HEK293 (cell line): Measurements from ENCODE around the gene CCNDBP1.
"Not testable (repeated sequence)": the region's sequence is repeated elsewhere in the genome, so short reads cannot be mapped to it uniquely, and the experiment has no call there.

Experiments used
- CTCF ChIA-PET: fragments of 350-600 bp; formaldehyde crosslinking; extraction: SDS; loops from one replicate; lab custom pipeline; 2021; ENCODE audit warnings: antibody characterized with exemption; lab: Yijun Ruan, JAX
- POLR2A ChIA-PET: fragments of 300-600 bp; formaldehyde crosslinking; extraction: SDS; loops from one replicate; lab custom pipeline; 2020; ENCODE audit warnings: antibody characterized with exemption, inconsistent platforms; lab: Yijun Ruan, JAX
- H3K27ac ChIP-seq: fragments of 200-500 bp; sonication (Bioruptor generic); 2 replicates; pipeline ENCODE4 v1.5.1; 2014; ENCODE audit warnings: low read depth, low read length, control low read depth, inconsistent platforms; ENCODE audit errors: extremely low read depth
- H3K36me3 ChIP-seq, 2 experiments: fragments of 200-500 bp in 1 of 2; sonication (Bioruptor generic) in 1 of 2; 1 replicate in 1 of 2; 2 replicates in 1 of 2; pipeline ENCODE4 v1.5.1; 2014 to 2017; ENCODE audit warnings: inconsistent platforms in 2 of 2, low read length in 2 of 2; ENCODE audit not compliant: control insufficient read depth in 2 of 2, insufficient read depth in 1 of 2
- H3K4me1 ChIP-seq: fragments of 200-500 bp; sonication (Bioruptor generic); 2 replicates; pipeline ENCODE4 v1.5.1; 2014; ENCODE audit warnings: mild to moderate bottlenecking, low read length, inconsistent platforms; ENCODE audit not compliant: control insufficient read depth, insufficient read depth
- H3K4me3 ChIP-seq: 2 replicates; pipeline ENCODE4 v1.5.1; 2011; ENCODE audit warnings: low read depth, mild to moderate bottlenecking, control low read depth, low read length, moderate library complexity
- H3K9me3 ChIP-seq: fragments of 200-500 bp; sonication (Bioruptor generic); 2 replicates; pipeline ENCODE4 v1.5.1; 2014; ENCODE audit warnings: low read depth, low read length, inconsistent platforms; ENCODE audit not compliant: control insufficient read depth, insufficient read depth
- GLI2 ChIP-seq: fragments of 450-650 bp; formaldehyde crosslinking; IDR thresholded peaks from 2 replicates; pipeline ENCODE4; 2017; ENCODE audit warnings: missing biosample characterization, missing genetic modification characterization, low read depth, borderline replicate concordance
- KLF8 ChIP-seq: fragments of 450-650 bp; formaldehyde crosslinking; IDR thresholded peaks from 2 replicates; pipeline ENCODE4 v1.5.1; 2016; ENCODE audit warnings: missing biosample characterization, missing genetic modification characterization
- MZF1 ChIP-seq: fragments of 450-650 bp; formaldehyde crosslinking; IDR thresholded peaks from 2 replicates; pipeline ENCODE4 v1.5.1; 2017; ENCODE audit warnings: missing biosample characterization, missing genetic modification characterization, borderline replicate concordance
- OSR2 ChIP-seq: fragments of 450-650 bp; formaldehyde crosslinking; IDR thresholded peaks from 2 replicates; pipeline ENCODE4 v1.5.1; 2016; ENCODE audit warnings: missing biosample characterization, missing genetic modification characterization
- RBAK ChIP-seq: fragments of 450-650 bp; formaldehyde crosslinking; IDR thresholded peaks from 2 replicates; pipeline ENCODE4 v1.5.1; 2016; ENCODE audit warnings: missing biosample characterization, missing genetic modification characterization
- YY2 ChIP-seq: fragments of 450-650 bp; formaldehyde crosslinking; IDR thresholded peaks from 2 replicates; pipeline ENCODE4 v1.5.1; 2016; ENCODE audit warnings: missing biosample characterization, missing genetic modification characterization
- ZNF10 ChIP-seq: fragments of 450-650 bp; formaldehyde crosslinking; IDR thresholded peaks from 2 replicates; pipeline ENCODE4 v1.5.1; 2017; ENCODE audit warnings: missing biosample characterization, missing genetic modification characterization
- ZNF121 ChIP-seq: fragments of 450-650 bp; formaldehyde crosslinking; IDR thresholded peaks from 2 replicates; pipeline ENCODE4 v1.5.1; 2016; ENCODE audit warnings: missing biosample characterization, missing genetic modification characterization
- ZNF433 ChIP-seq: fragments of 450-650 bp; formaldehyde crosslinking; IDR thresholded peaks from 2 replicates; pipeline ENCODE4 v1.5.1; 2016; ENCODE audit warnings: missing biosample characterization, missing genetic modification characterization, low read depth
- ZNF48 ChIP-seq: fragments of 450-650 bp; formaldehyde crosslinking; IDR thresholded peaks from 2 replicates; pipeline ENCODE4 v1.5.1; 2016; ENCODE audit warnings: missing biosample characterization, missing genetic modification characterization
- ZNF585B ChIP-seq: fragments of 450-650 bp; formaldehyde crosslinking; IDR thresholded peaks from 2 replicates; pipeline ENCODE4 v1.5.1; 2016; ENCODE audit warnings: missing biosample characterization, missing genetic modification characterization
- ZNF623 ChIP-seq: fragments of 450-650 bp; formaldehyde crosslinking; IDR thresholded peaks from 2 replicates; pipeline ENCODE4 v1.5.1; 2016; ENCODE audit warnings: missing biosample characterization, missing genetic modification characterization
- ZNF624 ChIP-seq: fragments of 450-650 bp; formaldehyde crosslinking; IDR thresholded peaks from 2 replicates; pipeline ENCODE4 v1.5.1; 2017; ENCODE audit warnings: missing biosample characterization, missing genetic modification characterization
- ZNF639 ChIP-seq: fragments of 450-650 bp; formaldehyde crosslinking; IDR thresholded peaks from 2 replicates; pipeline ENCODE4 v1.5.1; 2016; ENCODE audit warnings: missing biosample characterization, missing genetic modification characterization
- ZNF658 ChIP-seq: fragments of 450-650 bp; formaldehyde crosslinking; IDR thresholded peaks from 2 replicates; pipeline ENCODE4; 2016; ENCODE audit warnings: missing biosample characterization, missing genetic modification characterization
- ZNF791 ChIP-seq: fragments of 450-650 bp; formaldehyde crosslinking; IDR thresholded peaks from 2 replicates; pipeline ENCODE4 v1.5.1; 2016; ENCODE audit warnings: missing biosample characterization, missing genetic modification characterization
- ZNF830 ChIP-seq: fragments of 450-650 bp; IDR thresholded peaks from 2 replicates; pipeline ENCODE4 v1.5.0; 2018; ENCODE audit warnings: missing biosample characterization, missing genetic modification characterization, low read depth, mild to moderate bottlenecking, moderate library complexity
- ZSCAN18 ChIP-seq: fragments of 450-650 bp; formaldehyde crosslinking; IDR thresholded peaks from 2 replicates; pipeline ENCODE4 v1.5.1; 2016; ENCODE audit warnings: missing biosample characterization, missing genetic modification characterization
- ZSCAN5A ChIP-seq: fragments of 450-650 bp; formaldehyde crosslinking; IDR thresholded peaks from 2 replicates; pipeline ENCODE4 v1.5.1; 2016; ENCODE audit warnings: missing biosample characterization, missing genetic modification characterization
- TF ChIP-seq, protein P1 (sequence below): sonication (generic); formaldehyde crosslinking; IDR thresholded peaks from 2 replicates; pipeline ENCODE4 v1.8.1; 2022; ENCODE audit warnings: mild to moderate bottlenecking, moderate library complexity, missing genetic modification reagents
- TF ChIP-seq, protein P2 (sequence below): fragments of 450-650 bp; formaldehyde crosslinking; IDR thresholded peaks from 2 replicates; pipeline ENCODE4 v1.5.1; 2016; ENCODE audit warnings: missing biosample characterization, missing genetic modification characterization
- TF ChIP-seq, protein P3 (sequence below): fragments of 450-650 bp; formaldehyde crosslinking; IDR thresholded peaks from 2 replicates; pipeline ENCODE4 v1.5.1; 2017; ENCODE audit warnings: missing biosample characterization, missing genetic modification characterization

Gene CCNDBP1

DNA sequence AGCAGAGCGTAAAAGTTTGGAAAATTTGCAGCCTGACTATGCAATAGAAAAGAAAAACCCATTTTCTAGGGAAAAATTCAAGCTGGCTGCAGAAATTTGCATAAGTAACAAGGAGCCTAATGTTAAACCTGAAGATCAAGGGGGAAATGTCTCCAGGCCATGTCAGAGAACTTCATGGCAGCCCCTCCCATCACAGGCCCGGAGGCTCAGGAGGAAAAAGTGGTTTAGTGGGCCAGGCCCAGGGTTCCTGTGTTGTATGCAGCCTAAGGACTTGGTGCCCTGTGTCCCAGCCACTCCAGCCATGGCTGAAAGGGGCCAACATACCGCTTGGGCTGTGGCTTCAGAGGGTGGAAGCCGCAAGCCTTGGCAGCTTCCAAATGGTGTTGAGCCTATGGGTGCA, 13.4 kb downstream of the CCNDBP1 start:
- H3K27ac ChIP-seq, H3K4me1 ChIP-seq, POLR2A ChIA-PET, H3K4me3 ChIP-seq, H3K9me3 ChIP-seq: not testable (repeated sequence)
- CTCF ChIA-PET = interaction anchor here (0.6 kb wide), 1 partner anchor 484 kb away, joined by 3 read pairs; no protein-coding TSS in a partner anchor
- peak; percentile 87 for TF ChIP-seq ZNF585B (tag by site-specific recombination)
- peaks cover 7 to 31% of the 10 kb centered on the region in 2 experiments; a peak in 2 of 3 replicates for H3K36me3 ChIP-seq

- Histone ChIP-seq H3K4me3 (no peak overlapping the region), H3K4me1 (no peaks in the 10 kb centered on the region), H3K9me3 (no peaks in the 10 kb centered on the region), H3K27ac (no peak overlapping the region), H3K36me3 (peaks cover 3 to 29% of the 10 kb centered on the region in 2 experiments; a peak in 1 of 3 replicates)
- CTCF ChIA-PET = interaction anchor here (0.7 kb wide), 1 partner anchor 270 kb away, joined by 3 read pairs; no protein-coding TSS in a partner anchor
- POLR2A ChIA-PET = no interaction called here
- TF ChIP-seq KLF8 = no peak
- no peak for TF ChIP-seq ZNF639 (tag by site-specific recombination)
- TF ChIP-seq RBAK (tag by site-specific recombination) = no peak
- TF ChIP-seq ZNF624 (tag by site-specific recombination) = no peak
- TF ChIP-seq ZNF433 (tag by site-specific recombination) = no peak
- TF ChIP-seq ZSCAN18 (tag by site-specific recombination) = no peak
- TF ChIP-seq ZNF623 (tag by site-specific recombination) = no peak
- TF ChIP-seq ZNF10 (tag by site-specific recombination) = no peak
- no peak for TF ChIP-seq ZNF791 (tag by site-specific recombination)
- TF ChIP-seq YY2 (tag by site-specific recombination) = no peak
- TF ChIP-seq MZF1 (tag by site-specific recombination) = no peak
- no peak for TF ChIP-seq ZNF830
- TF ChIP-seq ZNF121 = no peak
- TF ChIP-seq, protein P1, sequence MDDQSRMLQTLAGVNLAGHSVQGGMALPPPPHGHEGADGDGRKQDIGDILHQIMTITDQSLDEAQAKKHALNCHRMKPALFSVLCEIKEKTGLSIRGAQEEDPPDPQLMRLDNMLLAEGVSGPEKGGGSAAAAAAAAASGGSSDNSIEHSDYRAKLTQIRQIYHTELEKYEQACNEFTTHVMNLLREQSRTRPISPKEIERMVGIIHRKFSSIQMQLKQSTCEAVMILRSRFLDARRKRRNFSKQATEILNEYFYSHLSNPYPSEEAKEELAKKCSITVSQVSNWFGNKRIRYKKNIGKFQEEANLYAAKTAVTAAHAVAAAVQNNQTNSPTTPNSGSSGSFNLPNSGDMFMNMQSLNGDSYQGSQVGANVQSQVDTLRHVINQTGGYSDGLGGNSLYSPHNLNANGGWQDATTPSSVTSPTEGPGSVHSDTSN = no peak
- TF ChIP-seq OSR2 (tag by site-specific recombination) = no peak
- TF ChIP-seq ZNF48 (tag by site-specific recombination) = no peak
Observed at GRCh38 chr15:43198992-43199391, 13.8 kb downstream of the CCNDBP1 start.

- no peaks in the 10 kb centered on the region for H3K4me1 ChIP-seq
- H3K36me3 ChIP-seq = peaks cover 0 to 20% of the 10 kb centered on the region in 2 experiments; a peak in 1 of 3 replicates
- CTCF ChIA-PET = no interaction called here
- H3K9me3 ChIP-seq = no peaks in the 10 kb centered on the region
- POLR2A ChIA-PET = no interaction called here
- H3K27ac ChIP-seq = no peak overlapping the region
- no peak overlapping the region for H3K4me3 ChIP-seq
- TF ChIP-seq ZSCAN5A (tag by site-specific recombination) (no peak), GLI2 (tag by site-specific recombination) (no peak), ZNF658 (tag by site-specific recombination) (no peak)
- TF ChIP-seq, protein P2, sequence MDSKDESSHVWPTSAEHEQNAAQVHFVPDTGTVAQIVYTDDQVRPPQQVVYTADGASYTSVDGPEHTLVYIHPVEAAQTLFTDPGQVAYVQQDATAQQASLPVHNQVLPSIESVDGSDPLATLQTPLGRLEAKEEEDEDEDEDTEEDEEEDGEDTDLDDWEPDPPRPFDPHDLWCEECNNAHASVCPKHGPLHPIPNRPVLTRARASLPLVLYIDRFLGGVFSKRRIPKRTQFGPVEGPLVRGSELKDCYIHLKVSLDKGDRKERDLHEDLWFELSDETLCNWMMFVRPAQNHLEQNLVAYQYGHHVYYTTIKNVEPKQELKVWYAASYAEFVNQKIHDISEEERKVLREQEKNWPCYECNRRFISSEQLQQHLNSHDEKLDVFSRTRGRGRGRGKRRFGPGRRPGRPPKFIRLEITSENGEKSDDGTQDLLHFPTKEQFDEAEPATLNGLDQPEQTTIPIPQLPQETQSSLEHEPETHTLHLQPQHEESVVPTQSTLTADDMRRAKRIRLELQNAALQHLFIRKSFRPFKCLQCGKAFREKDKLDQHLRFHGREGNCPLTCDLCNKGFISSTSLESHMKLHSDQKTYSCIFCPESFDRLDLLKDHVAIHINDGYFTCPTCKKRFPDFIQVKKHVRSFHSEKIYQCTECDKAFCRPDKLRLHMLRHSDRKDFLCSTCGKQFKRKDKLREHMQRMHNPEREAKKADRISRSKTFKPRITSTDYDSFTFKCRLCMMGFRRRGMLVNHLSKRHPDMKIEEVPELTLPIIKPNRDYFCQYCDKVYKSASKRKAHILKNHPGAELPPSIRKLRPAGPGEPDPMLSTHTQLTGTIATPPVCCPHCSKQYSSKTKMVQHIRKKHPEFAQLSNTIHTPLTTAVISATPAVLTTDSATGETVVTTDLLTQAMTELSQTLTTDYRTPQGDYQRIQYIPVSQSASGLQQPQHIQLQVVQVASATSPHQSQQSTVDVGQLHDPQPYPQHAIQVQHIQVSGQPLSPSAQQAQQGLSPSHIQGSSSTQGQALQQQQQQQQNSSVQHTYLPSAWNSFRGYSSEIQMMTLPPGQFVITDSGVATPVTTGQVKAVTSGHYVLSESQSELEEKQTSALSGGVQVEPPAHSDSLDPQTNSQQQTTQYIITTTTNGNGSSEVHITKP = no peak
- TF ChIP-seq, protein P3, sequence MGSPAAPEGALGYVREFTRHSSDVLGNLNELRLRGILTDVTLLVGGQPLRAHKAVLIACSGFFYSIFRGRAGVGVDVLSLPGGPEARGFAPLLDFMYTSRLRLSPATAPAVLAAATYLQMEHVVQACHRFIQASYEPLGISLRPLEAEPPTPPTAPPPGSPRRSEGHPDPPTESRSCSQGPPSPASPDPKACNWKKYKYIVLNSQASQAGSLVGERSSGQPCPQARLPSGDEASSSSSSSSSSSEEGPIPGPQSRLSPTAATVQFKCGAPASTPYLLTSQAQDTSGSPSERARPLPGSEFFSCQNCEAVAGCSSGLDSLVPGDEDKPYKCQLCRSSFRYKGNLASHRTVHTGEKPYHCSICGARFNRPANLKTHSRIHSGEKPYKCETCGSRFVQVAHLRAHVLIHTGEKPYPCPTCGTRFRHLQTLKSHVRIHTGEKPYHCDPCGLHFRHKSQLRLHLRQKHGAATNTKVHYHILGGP (tag by site-specific recombination) = no peak
Observed at GRCh38 chr15:43199945-43200488, 14.8 kb downstream of the CCNDBP1 start.
